Endothelial cell (in vitro differentiated cells): ENCODE measurements around the gene XRCC1. TPM values are rescaled to one million over a fixed set of nuclear protein-coding genes. Genes with fewer than 3 reads are reported as not detected.

ENCODE experiments used
- DNase-seq: peaks from one replicate; pipeline ENCODE4 v3.0.0; 2021; ENCODE audit warnings: low spot score
- H3K27ac Mint-ChIP-seq: one replicate; pipeline ENCODE4 v1.8.0; 2021; ENCODE audit warnings: mixed read lengths, inconsistent platforms; ENCODE audit not compliant: unreplicated experiment
- H3K27me3 Mint-ChIP-seq: one replicate; pipeline ENCODE4 v1.8.0; 2021; ENCODE audit warnings: mild to moderate bottlenecking, moderate library complexity, mixed read lengths, inconsistent platforms; ENCODE audit not compliant: unreplicated experiment
- H3K36me3 Mint-ChIP-seq: one replicate; pipeline ENCODE4 v1.8.0; 2021; ENCODE audit warnings: mild to moderate bottlenecking, low read depth, mixed read lengths, inconsistent platforms; ENCODE audit not compliant: unreplicated experiment
- H3K4me1 Mint-ChIP-seq: one replicate; pipeline ENCODE4 v1.8.0; 2021; ENCODE audit warnings: mild to moderate bottlenecking, mixed read lengths, inconsistent platforms; ENCODE audit not compliant: unreplicated experiment
- H3K4me3 Mint-ChIP-seq: one replicate; pipeline ENCODE4 v1.8.0; 2021; ENCODE audit warnings: mild to moderate bottlenecking, mixed read lengths, inconsistent platforms; ENCODE audit not compliant: unreplicated experiment
- H3K9me3 Mint-ChIP-seq: one replicate; pipeline ENCODE4 v1.8.0; 2021; ENCODE audit warnings: mixed read lengths, inconsistent platforms; ENCODE audit not compliant: unreplicated experiment
- total RNA-seq: library from RNA; stranded (reverse); fragmentation: NEBNext Ultra II Directional; extraction: Animal tissue kit (Norgen Biotek cat#: 25700); gene quantifications from one replicate; pipeline ENCODE4 v1.2.1, GENCODE V29; 2021; ENCODE audit not compliant: unreplicated experiment
- TF ChIP-seq, protein P1 (sequence below): fragments of 200-600 bp; sonication (generic); IDR thresholded peaks from one replicate; pipeline ENCODE4 v1.5.0; 2021; ENCODE audit warnings: antibody characterized with exemption; ENCODE audit not compliant: unreplicated experiment

XRCC1 gene
- total RNA-seq, 1 donor from 2014 or later: 45.1 TPM

DNA sequence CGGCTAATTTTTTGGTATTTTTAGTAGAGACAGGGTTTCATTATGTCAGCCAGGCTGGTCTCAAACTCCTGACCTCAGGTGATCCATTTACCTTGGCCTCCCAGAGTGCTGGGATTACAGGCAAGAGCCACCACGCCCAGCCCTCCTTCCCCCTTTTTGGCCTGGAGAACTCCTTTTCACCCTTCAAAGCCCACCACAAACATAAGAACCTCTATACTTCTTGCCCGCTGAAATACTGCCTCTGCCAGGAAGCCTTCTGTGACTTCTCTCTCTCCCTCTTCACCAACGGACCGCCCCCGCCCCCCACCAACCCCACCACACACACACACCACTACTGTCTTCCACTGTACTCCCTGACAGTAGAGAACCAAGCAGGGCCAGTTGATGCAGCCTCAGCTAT lies 41.6 kb upstream of the XRCC1 start:
- peaks cover 29% of the 10 kb centered on the region for H3K36me3 Mint-ChIP-seq
- TF ChIP-seq, protein P1, sequence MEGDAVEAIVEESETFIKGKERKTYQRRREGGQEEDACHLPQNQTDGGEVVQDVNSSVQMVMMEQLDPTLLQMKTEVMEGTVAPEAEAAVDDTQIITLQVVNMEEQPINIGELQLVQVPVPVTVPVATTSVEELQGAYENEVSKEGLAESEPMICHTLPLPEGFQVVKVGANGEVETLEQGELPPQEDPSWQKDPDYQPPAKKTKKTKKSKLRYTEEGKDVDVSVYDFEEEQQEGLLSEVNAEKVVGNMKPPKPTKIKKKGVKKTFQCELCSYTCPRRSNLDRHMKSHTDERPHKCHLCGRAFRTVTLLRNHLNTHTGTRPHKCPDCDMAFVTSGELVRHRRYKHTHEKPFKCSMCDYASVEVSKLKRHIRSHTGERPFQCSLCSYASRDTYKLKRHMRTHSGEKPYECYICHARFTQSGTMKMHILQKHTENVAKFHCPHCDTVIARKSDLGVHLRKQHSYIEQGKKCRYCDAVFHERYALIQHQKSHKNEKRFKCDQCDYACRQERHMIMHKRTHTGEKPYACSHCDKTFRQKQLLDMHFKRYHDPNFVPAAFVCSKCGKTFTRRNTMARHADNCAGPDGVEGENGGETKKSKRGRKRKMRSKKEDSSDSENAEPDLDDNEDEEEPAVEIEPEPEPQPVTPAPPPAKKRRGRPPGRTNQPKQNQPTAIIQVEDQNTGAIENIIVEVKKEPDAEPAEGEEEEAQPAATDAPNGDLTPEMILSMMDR: no peak
- no peak for DNase-seq
- H3K4me1 Mint-ChIP-seq: peaks cover 15% of the 10 kb centered on the region
- peaks cover 7% of the 10 kb centered on the region for H3K27me3 Mint-ChIP-seq
- H3K4me3 Mint-ChIP-seq: no peak overlapping the region
- no peak overlapping the region for H3K27ac Mint-ChIP-seq
- H3K9me3 Mint-ChIP-seq: no peaks in the 10 kb centered on the region

DNA sequence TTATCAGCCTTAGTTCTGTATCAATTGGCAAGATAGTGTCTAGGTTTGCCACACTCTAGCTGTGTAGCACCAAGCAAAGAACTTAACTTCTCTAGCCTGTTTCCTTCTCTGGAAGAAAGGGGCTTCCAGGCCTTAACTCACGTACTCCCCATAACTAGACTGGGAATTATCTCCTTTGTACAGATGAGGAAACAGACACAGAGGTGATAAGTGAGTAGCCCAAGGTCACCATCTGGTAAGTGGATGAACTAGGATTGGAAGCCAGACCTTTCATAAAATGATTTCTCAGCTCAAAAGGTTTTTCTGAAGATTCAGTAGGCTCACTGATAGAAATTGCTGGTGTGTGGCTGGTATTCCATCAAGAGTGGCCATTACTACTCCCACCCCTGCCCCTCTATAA lies 41.0 kb upstream of the XRCC1 start:
- H3K27ac Mint-ChIP-seq: no peak overlapping the region
- TF ChIP-seq, protein P1: no peak
- peaks cover 7% of the 10 kb centered on the region for H3K27me3 Mint-ChIP-seq
- H3K9me3 Mint-ChIP-seq: no peaks in the 10 kb centered on the region
- H3K36me3 Mint-ChIP-seq: peaks cover 31% of the 10 kb centered on the region
- no peak for DNase-seq
- H3K4me1 Mint-ChIP-seq: peaks cover 21% of the 10 kb centered on the region
- H3K4me3 Mint-ChIP-seq: no peak overlapping the region

DNA sequence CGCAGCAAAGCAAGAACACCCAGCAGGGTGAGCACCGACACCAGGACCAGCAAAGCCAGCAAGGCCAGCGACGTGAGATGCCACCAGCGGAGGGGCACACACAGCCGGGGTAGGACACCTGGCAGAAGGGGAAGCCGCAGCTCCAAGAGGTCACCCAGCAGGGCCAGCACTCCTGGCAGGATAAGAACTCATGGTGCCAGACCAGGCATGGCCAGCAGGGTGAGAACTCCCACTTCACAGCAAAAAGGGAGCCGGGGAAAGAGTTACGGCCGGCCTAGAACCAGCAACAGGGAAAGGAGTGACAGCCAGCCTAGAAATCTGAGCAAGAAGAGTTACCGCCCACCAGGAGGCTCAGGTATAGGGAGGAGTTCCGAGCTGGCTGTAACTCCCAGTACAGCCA lies 37.0 kb upstream of the XRCC1 start:
- H3K4me1 Mint-ChIP-seq: peaks cover 31% of the 10 kb centered on the region
- no peaks in the 10 kb centered on the region for H3K9me3 Mint-ChIP-seq
- DNase-seq: no peak
- H3K27ac Mint-ChIP-seq: peak overlapping the region; percentile 21
- peaks cover 5% of the 10 kb centered on the region for H3K27me3 Mint-ChIP-seq
- H3K4me3 Mint-ChIP-seq: peak overlapping the region; percentile 72
- TF ChIP-seq, protein P1: peak; percentile 14
- peaks cover 43% of the 10 kb centered on the region for H3K36me3 Mint-ChIP-seq

DNA sequence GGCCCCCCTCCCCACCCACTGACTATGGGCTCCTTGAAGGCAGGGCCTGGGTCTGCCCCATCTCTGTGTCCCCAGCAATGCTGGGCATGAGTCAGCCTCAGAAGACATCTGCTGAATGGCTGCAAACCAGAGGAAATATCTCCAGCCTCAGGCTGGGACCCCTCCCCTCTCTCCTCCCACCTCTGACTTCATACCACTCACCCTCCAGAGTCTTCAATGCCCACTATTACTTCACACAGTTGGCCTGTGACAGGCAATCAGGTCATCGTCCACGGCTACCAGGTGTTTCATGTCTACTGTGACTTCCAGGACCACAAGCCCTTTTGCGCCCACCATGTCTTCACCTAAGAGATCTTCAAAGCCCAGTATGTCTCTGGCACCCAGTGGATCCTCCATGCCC lies 36.5 kb upstream of the XRCC1 start, which contains the start of gene SRRM5:
Gene SRRM5, plus strand, starts transcription at position 301 of the 400 bp plus-strand sequence. Its CDS starts 34 bp downstream, at position 335.
- Mint-ChIP-seq H3K27me3 (peaks cover 5% of the 10 kb centered on the region), H3K27ac (peak within 1 kb of the TSS; percentile 90), H3K36me3 (peaks cover 48% of the 10 kb centered on the region), H3K4me1 (peaks cover 34% of the 10 kb centered on the region), H3K9me3 (no peaks in the 10 kb centered on the region), H3K4me3 (peak within 1 kb of the TSS; percentile 72)
- DNase-seq: no peak
- TF ChIP-seq, protein P1: no peak

DNA sequence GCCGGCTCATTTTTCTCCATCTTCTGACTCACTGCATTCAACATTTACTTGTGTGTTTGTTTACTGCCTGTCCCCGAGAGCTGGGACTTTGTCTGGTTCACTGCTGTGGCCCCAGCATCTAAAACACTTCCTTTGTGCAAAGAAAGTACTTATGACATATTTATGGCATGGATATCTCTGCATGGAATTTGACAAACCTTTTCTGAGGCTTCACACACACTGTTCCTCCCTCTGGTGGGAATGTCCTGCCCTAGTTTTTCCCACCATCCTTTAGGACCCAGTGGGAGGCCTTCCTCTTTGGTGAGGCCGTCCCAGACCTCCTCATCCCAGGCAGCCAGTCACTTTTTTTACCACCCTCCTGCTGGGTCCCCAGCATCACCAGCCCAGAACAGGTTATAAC lies 35.2 kb upstream of the XRCC1 start:
- Mint-ChIP-seq H3K9me3 (no peaks in the 10 kb centered on the region), H3K27ac (peak overlapping the region; percentile 90), H3K36me3 (peaks cover 53% of the 10 kb centered on the region), H3K27me3 (peaks cover 5% of the 10 kb centered on the region), H3K4me3 (peak overlapping the region; percentile 65), H3K4me1 (peaks cover 28% of the 10 kb centered on the region)
- DNase-seq: no peak
- TF ChIP-seq, protein P1: no peak
